Hepatocyte (in vitro differentiated cells): ENCODE measurements around the gene ZMYND8. TPM values are rescaled to one million over a fixed set of nuclear protein-coding genes. Genes with fewer than 3 reads are reported as not detected.
"Not testable (repeated sequence)": the region's sequence is repeated elsewhere in the genome, so short reads cannot be mapped to it uniquely, and the experiment has no call there.

ENCODE experiments used
- DNase-seq: peaks from one replicate; pipeline ENCODE4 v3.0.0-alpha.2; 2016; ENCODE audit warnings: low spot score
- H2AFZ ChIP-seq: fragments of 200-600 bp; sonication (generic); 2 replicates; pipeline ENCODE4 v1.6.0; 2016; ENCODE audit warnings: antibody characterized with exemption, mild to moderate bottlenecking
- H3K27ac ChIP-seq: fragments of 200-600 bp; sonication (generic); 2 replicates; pipeline ENCODE4 v1.5.1; 2016; ENCODE audit warnings: mild to moderate bottlenecking
- H3K27me3 ChIP-seq: fragments of 200-600 bp; sonication (generic); 2 replicates; pipeline ENCODE4 v1.6.1; 2016
- H3K36me3 ChIP-seq: fragments of 200-600 bp; sonication (generic); replicated peaks from 2 replicates; pipeline ENCODE4 v1.5.1; 2016; ENCODE audit warnings: low read depth; ENCODE audit not compliant: insufficient read depth
- H3K4me1 ChIP-seq: fragments of 200-600 bp; sonication (generic); 2 replicates; pipeline ENCODE4 v1.5.1; 2016; ENCODE audit warnings: mild to moderate bottlenecking, moderate library complexity; ENCODE audit not compliant: insufficient read depth
- H3K4me2 ChIP-seq: fragments of 200-600 bp; sonication (generic); 2 replicates; pipeline ENCODE4 v1.6.0; 2016
- H3K4me3 ChIP-seq: fragments of 200-600 bp; sonication (generic); 2 replicates; pipeline ENCODE4 v1.5.1; 2016; ENCODE audit warnings: mild to moderate bottlenecking
- H3K79me2 ChIP-seq: fragments of 200-600 bp; sonication (generic); 2 replicates; pipeline ENCODE4 v1.6.0; 2017; ENCODE audit warnings: mild to moderate bottlenecking
- H3K9me2 ChIP-seq: fragments of 200-600 bp; sonication (generic); replicated peaks from 2 replicates; pipeline ENCODE4 v1.6.0; 2017; ENCODE audit warnings: mild to moderate bottlenecking; ENCODE audit not compliant: insufficient read depth
- H3K9me3 ChIP-seq: fragments of 200-600 bp; sonication (generic); 2 replicates; pipeline ENCODE4 v1.5.1; 2016; ENCODE audit warnings: low read depth, mild to moderate bottlenecking
- H4K20me1 ChIP-seq: fragments of 200-600 bp; sonication (generic); 2 replicates; pipeline ENCODE4 v1.6.0; 2016; ENCODE audit warnings: mild to moderate bottlenecking; ENCODE audit not compliant: insufficient read depth, poor library complexity, severe bottlenecking
- CTCF ChIP-seq: fragments of 200-600 bp; sonication (generic); IDR thresholded peaks from 2 replicates; pipeline ENCODE4 v1.5.1; 2016; ENCODE audit warnings: antibody characterized with exemption, mild to moderate bottlenecking; ENCODE audit not compliant: poor library complexity
- EZH2 ChIP-seq: fragments of 200-600 bp; sonication (generic); IDR thresholded peaks from 2 replicates; pipeline ENCODE4 v1.6.1; 2016; ENCODE audit warnings: antibody characterized with exemption, mild to moderate bottlenecking, borderline replicate concordance
- EZH2phosphoT487 ChIP-seq: fragments of 200-600 bp; sonication (generic); IDR thresholded peaks from one replicate; pipeline ENCODE4 v1.6.1; 2018; ENCODE audit warnings: antibody characterized with exemption, mild to moderate bottlenecking, low read depth, moderate library complexity; ENCODE audit not compliant: unreplicated experiment, severe bottlenecking
- WGBS: methylation state at CpG from one replicate; pipeline ENCODE4 v1.1.6; 2016; ENCODE audit warnings: low lambda C conversion rate; ENCODE audit errors: missing lambda C conversion rate; 5-methylcytosine and 5-hydroxymethylcytosine counted together
- polyA plus RNA-seq: library from polyadenylated mRNA; unstranded; fragments of >200 nt; fragmentation: Nextera tagmentation; extraction: Ambion mirVana; gene quantifications from 2 replicates; pipeline ENCODE4 v1.2.1, GENCODE V29; 2016
- total RNA-seq: library from RNA; depleted of rRNA; stranded (reverse); fragments of >200 nt; gene quantifications from 2 replicates; pipeline ENCODE4 v1.2.3, GENCODE V29; 2014

ZMYND8 gene
- total and polyA plus RNA-seq, 2 experiments from 2014 or later = 30.3 to 34.3 TPM

DNA sequence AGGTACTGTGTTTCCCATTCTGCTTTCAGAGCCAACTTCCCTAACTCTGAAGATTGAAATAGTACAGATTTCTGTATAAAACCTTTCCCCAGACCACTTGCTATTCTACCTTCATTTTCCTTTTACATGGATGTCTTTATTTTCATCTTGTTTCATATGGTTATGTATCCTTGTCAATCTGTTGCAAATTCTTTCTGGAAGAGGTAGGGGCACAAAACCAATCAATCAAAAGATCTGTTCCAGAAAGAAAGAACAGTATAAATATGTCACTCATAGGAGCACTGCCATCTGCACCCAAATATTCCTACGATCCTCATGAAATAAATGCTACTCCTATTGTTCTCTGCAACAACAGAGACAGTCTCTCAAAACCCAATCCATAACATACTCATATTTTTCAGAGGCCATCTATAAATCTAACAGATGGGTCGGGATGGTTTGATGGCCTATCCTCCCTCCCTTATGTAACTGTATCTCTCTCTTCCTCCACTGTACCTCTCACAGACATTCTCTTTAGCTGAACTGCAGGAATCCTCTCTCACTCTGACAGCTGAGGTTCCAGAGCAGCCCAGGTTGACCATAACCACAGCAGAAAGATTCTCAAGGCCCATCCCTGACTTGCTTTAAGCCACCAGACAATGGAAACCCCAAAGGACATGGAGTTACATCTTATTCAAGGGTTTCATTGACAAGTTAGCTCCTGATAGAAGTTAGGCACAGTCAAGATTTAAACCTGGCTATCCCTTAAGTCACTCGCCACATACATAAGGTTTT, 112.8 kb downstream of the ZMYND8 start:
- peaks cover 4% of the 10 kb centered on the region for H3K36me3 ChIP-seq
- peaks cover 47% of the 10 kb centered on the region for H3K79me2 ChIP-seq
- H3K9me2 ChIP-seq = no peaks in the 10 kb centered on the region
- DNase-seq = no peak
- H3K27me3 ChIP-seq = no peaks in the 10 kb centered on the region
- TF ChIP-seq CTCF (no peak), EZH2 (no peak), EZH2phosphoT487 (no peak)
- H3K9me3 ChIP-seq = no peaks in the 10 kb centered on the region
- H3K4me2 ChIP-seq = no peak overlapping the region
- H3K4me3 ChIP-seq = no peak overlapping the region
- WGBS = 95% methylated on average over 3 of the region's 3 CpGs
- no peak overlapping the region for H3K27ac ChIP-seq
- no peak overlapping the region for H2AFZ ChIP-seq
- peaks cover 8% of the 10 kb centered on the region for H3K4me1 ChIP-seq
- H4K20me1 ChIP-seq = peaks cover 13% of the 10 kb centered on the region

DNA sequence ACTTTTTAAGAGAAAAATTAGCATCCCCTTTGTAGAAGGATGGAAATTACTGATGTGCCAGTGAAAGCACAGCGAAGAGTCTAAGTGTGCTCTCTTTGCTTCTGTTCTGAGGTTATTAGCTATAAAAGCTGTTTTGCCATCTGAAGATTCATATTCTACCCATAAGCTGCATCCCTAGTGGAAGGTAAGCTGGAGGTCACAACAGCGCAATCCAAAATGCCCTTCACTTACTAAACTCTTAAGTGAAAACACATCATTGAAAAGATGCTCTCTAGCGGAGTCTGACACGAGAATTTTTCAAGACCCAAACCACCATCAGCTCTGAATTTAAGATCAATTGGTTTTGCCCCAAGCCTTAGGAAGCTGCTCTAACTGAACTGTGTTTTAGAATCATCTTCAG, 113.5 kb downstream of the ZMYND8 start:
- peaks cover 8% of the 10 kb centered on the region for H3K4me1 ChIP-seq
- no peaks in the 10 kb centered on the region for H3K27me3 ChIP-seq
- TF ChIP-seq EZH2phosphoT487 (no peak), CTCF (no peak), EZH2 (no peak)
- H3K9me2 ChIP-seq = no peaks in the 10 kb centered on the region
- no peak for DNase-seq
- no peak overlapping the region for H2AFZ ChIP-seq
- peaks cover 39% of the 10 kb centered on the region for H3K79me2 ChIP-seq
- H3K36me3 ChIP-seq = peaks cover 4% of the 10 kb centered on the region
- peaks cover 13% of the 10 kb centered on the region for H4K20me1 ChIP-seq
- 93% methylated on average over 4 of the region's 4 CpGs for WGBS
- no peak overlapping the region for H3K4me3 ChIP-seq
- H3K27ac ChIP-seq = no peak overlapping the region
- H3K4me2 ChIP-seq = no peak overlapping the region
- no peaks in the 10 kb centered on the region for H3K9me3 ChIP-seq

DNA sequence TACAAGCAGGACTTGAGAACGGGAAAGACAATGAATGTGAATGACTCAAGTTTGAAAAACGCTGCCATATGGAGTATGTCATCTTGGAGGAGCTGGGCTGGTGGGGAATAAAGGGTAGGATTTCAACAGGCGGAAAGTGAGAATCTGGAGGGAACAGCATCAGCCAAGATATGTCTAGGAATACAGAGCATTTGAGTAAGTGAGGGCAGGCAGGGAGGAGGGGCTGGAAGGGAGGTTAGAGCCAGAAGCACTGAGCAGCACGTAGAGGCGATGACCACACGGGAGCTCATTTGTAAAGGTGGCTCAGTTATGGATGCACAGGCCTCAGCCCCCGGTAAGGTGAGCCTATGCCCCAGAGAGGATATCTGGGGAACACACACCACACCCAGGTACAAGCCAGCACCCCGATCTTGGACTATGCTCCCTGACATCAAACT, 115.1 kb downstream of the ZMYND8 start:
- TF ChIP-seq CTCF = no peak
- no peak for TF ChIP-seq EZH2
- TF ChIP-seq EZH2phosphoT487 = no peak
- Histone ChIP-seq H3K27ac (no peak overlapping the region), H3K36me3 (no peaks in the 10 kb centered on the region), H3K9me3 (no peaks in the 10 kb centered on the region), H4K20me1 (peaks cover 4% of the 10 kb centered on the region), H3K4me3 (no peak overlapping the region), H3K27me3 (no peaks in the 10 kb centered on the region), H3K4me1 (peaks cover 8% of the 10 kb centered on the region), H3K9me2 (no peaks in the 10 kb centered on the region), H3K4me2 (no peak overlapping the region), H2AFZ (no peak overlapping the region), H3K79me2 (peaks cover 40% of the 10 kb centered on the region)
- WGBS = 85% methylated on average over 8 of the region's 8 CpGs
- no peak for DNase-seq

GRCh38 chr20:47240096-47240495, 116.4 kb downstream of the ZMYND8 start:
- not testable (repeated sequence) for DNase-seq, H3K9me2 ChIP-seq, H3K4me3 ChIP-seq, H3K4me2 ChIP-seq, H3K9me3 ChIP-seq, H4K20me1 ChIP-seq, H3K4me1 ChIP-seq, H2AFZ ChIP-seq, H3K27ac ChIP-seq, H3K27me3 ChIP-seq, H3K36me3 ChIP-seq
- WGBS = 98% methylated on average over 20 of the region's 20 CpGs
- H3K79me2 ChIP-seq = peaks cover 29% of the 10 kb centered on the region
